PFSK-1 (cell line): ENCODE results near the gene TUBGCP3.

Source experiments
- FOXP2 ChIP-seq: optimal IDR thresholded peaks from 2 replicates; pipeline ENCODE3; 2011; ENCODE audit warnings: borderline replicate concordance, control low read depth, inconsistent platforms; ENCODE audit not compliant: insufficient read depth; ENCODE audit errors: extremely low read length, extremely low read depth
- POLR2AphosphoS5 ChIP-seq: IDR thresholded peaks from 2 replicates; pipeline ENCODE4 v1.6.1; 2012; ENCODE audit warnings: low read depth, mild to moderate bottlenecking, control low read depth, low read length, moderate library complexity
- SIN3A ChIP-seq: IDR thresholded peaks from 2 replicates; pipeline ENCODE4 v1.6.1; 2012; ENCODE audit warnings: mild to moderate bottlenecking, low read length, moderate library complexity, borderline replicate concordance; ENCODE audit not compliant: insufficient read depth
- TAF1 ChIP-seq: IDR thresholded peaks from 2 replicates; pipeline ENCODE4 v1.6.1; 2012; ENCODE audit warnings: low read length, control low read depth, borderline replicate concordance; ENCODE audit not compliant: insufficient read depth
- TF ChIP-seq, protein P1 (sequence below), 2 experiments: IDR thresholded peaks; 2 replicates each; pipeline versions ENCODE4 v1.6.1 to v1.8.0; 2011 to 2012; ENCODE audit warnings: low read depth in 2 of 2, low read length in 2 of 2, control low read depth in 1 of 2, inconsistent platforms in 1 of 2, mild to moderate bottlenecking in 1 of 2, moderate library complexity in 1 of 2; ENCODE audit not compliant: insufficient read depth in 1 of 2

DNA sequence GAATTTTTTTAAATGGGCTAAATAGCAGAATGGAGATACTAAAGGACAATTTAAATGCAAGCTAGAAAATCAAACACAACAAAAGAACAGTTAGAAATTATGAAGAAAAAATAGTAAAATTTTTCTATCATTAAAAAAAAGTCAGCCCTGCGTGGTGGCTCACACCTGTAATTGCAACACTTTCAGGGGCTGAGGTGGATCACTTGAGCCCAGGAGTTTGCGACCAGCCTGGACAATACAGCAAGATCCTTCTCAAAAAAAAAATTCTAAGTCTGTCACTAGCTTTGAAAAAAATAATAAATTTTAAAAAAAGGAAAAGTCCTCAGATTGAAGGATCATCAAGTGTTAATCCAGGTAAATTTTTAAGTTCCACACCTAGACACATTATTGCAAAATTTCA is 7.7 kb downstream of the TUBGCP3 start:
- TF ChIP-seq POLR2AphosphoS5 (no peak), TAF1 (no peak), SIN3A (no peak), FOXP2 (no peak)
- TF ChIP-seq, protein P1, sequence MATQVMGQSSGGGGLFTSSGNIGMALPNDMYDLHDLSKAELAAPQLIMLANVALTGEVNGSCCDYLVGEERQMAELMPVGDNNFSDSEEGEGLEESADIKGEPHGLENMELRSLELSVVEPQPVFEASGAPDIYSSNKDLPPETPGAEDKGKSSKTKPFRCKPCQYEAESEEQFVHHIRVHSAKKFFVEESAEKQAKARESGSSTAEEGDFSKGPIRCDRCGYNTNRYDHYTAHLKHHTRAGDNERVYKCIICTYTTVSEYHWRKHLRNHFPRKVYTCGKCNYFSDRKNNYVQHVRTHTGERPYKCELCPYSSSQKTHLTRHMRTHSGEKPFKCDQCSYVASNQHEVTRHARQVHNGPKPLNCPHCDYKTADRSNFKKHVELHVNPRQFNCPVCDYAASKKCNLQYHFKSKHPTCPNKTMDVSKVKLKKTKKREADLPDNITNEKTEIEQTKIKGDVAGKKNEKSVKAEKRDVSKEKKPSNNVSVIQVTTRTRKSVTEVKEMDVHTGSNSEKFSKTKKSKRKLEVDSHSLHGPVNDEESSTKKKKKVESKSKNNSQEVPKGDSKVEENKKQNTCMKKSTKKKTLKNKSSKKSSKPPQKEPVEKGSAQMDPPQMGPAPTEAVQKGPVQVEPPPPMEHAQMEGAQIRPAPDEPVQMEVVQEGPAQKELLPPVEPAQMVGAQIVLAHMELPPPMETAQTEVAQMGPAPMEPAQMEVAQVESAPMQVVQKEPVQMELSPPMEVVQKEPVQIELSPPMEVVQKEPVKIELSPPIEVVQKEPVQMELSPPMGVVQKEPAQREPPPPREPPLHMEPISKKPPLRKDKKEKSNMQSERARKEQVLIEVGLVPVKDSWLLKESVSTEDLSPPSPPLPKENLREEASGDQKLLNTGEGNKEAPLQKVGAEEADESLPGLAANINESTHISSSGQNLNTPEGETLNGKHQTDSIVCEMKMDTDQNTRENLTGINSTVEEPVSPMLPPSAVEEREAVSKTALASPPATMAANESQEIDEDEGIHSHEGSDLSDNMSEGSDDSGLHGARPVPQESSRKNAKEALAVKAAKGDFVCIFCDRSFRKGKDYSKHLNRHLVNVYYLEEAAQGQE (IDR thresholded peaks at IDR 0.05; ENCODE audit: insufficient read depth in 1 of 2, low read depth in 2 of 2, low read length in 2 of 2) = no peak
